HG03520 (cell line): Measurements from ENCODE around the gene NHS.

Source experiments
- ATAC-seq: cut with Tn5 transposase; IDR thresholded peaks from one replicate; pipeline ENCODE4 v1.9.1; 2021; ENCODE audit warnings: mild to moderate bottlenecking, moderate library complexity; ENCODE audit not compliant: unreplicated experiment

The NHS gene

GRCh38 chrX:17581641-17582040 lies 206.6 kb downstream of the NHS start:
- ATAC-seq, result no peak

DNA sequence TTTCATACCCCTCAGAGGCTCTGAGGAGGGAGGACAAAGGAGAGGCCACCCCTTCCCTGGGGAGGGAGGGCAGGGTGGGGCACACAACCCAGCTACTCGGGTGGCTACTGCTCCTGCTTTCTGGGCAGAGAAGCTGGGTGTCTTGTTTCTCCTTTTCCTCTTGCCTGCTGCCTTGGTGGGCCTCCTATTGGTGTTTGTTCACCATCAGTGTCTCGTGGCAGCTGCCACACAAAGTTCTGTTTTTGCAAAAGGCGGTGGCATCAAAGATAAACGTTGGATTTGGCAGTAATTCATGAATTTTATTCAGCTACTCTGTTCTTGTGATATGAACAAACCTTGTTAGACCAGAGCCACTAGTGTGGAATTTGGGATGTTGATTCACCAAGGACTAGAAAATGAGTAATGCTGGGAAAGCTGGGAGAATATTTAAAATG lies 209.3 kb downstream of the NHS start:
- ATAC-seq, result no peak

- no peak for ATAC-seq
Observed at GRCh38 chrX:17585006-17585405, 210.0 kb downstream of the NHS start.

DNA sequence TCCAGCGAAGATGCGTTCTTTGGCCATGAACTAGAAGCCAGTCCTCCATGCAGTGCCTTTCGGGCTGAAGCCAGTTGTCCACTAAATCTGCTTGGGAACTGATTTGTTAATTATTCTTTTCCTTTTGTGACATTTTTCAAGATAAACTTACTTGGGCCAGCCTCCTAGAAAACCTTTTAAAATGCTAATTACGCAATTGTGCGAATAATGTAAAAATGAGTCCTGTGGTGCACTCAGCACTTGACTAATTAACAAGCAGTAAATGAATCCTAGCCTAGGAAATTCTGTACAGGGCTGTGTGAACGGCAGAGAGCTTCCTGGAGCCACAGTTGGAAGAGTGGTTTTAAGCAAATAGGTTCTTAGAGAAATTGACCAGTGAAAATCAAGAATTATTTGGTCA lies 212.4 kb downstream of the NHS start:
- no peak for ATAC-seq

- no peak for ATAC-seq
Observed at GRCh38 chrX:17588303-17588702, 213.3 kb downstream of the NHS start.

- peak; percentile 69 for ATAC-seq
Observed at GRCh38 chrX:17590892-17591740, 216.1 kb downstream of the NHS start.

GRCh38 chrX:17591741-17592110 lies 216.7 kb downstream of the NHS start:
- ATAC-seq, result no peak

DNA sequence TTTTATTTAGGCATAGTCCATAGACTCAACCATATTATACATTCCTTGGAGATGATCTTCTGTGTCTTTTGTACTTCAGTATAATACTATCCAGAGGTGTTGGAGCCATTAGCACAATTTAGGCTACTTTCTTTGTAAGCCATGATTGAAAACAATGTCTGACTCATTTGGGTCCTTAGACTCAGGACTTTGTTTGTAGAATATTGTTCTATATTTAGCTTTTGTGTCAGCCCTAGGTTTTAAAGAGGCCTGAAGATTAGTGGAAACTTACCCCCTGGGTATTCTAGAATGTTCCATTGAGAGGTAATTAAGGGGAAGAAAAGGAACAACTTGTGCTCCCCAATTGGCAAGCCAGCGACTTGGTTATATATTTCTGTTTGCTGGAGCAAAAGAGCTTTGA lies 217.1 kb downstream of the NHS start:
- no peak for ATAC-seq

DNA sequence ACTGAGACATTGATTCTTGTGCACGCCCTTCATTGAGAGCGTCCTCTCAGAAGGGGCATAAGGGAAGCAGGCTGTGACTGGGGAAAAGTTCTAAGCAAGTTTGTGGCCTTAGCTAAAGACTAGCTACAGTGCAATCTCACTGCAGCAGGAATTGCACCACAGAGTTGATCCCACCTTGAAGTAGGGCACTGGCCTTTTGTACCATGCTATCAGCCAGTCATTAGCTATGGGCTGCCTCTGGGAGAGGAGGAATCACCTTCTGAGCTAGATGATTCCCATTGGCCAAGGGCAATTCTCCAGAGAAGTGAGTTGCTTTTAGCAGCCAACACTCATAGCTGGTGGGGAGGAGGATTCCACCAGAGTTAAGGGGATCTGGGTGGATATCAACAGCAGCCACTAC lies 219.7 kb downstream of the NHS start:
- no peak for ATAC-seq

DNA sequence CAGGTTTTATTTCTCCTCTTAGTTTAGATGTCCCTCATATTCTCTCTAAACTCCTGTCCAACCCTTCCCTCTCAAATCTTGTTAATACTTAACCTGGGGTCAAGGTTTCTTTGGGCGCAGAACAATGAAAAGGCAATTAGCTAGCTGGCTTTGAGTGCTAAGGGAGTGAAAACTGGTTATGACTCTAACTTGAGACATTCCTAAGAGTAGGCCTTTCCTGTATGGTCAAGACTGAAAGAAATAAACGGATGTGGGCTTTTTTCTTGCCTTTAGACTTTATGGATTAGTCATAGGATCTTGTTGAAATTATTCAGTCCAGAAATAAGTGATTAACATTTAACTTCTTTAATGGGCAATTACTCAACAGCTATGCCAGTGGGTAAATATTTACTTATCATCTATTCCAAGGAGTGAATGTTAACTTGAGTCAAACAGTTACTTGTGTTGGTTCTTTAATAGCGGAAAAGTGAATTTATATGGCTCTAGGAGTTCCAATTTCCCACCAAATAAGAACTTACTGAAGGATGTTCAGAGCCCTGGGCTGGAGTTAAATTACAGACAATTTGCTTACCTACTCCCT lies 220.5 kb downstream of the NHS start:
- ATAC-seq, result no peak

DNA sequence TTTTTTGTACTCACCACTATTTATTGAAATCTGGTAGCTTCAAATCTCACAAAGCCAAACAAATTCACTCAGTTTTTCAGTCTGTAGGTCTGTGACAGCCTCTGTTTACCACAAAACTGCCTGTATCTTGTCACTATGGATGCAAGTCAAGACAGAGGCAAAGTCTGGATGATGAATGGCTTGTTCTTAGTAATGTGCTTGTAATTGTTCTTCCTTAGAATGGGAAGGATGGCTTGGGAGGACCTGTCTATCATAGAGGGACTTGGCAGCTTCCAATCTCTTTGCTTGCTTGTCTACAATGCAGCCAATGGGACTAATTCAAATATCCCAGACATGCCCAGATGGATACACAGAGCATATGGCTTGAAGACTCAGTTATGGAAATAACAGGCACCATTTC lies 221.1 kb downstream of the NHS start:
- ATAC-seq, result no peak

DNA sequence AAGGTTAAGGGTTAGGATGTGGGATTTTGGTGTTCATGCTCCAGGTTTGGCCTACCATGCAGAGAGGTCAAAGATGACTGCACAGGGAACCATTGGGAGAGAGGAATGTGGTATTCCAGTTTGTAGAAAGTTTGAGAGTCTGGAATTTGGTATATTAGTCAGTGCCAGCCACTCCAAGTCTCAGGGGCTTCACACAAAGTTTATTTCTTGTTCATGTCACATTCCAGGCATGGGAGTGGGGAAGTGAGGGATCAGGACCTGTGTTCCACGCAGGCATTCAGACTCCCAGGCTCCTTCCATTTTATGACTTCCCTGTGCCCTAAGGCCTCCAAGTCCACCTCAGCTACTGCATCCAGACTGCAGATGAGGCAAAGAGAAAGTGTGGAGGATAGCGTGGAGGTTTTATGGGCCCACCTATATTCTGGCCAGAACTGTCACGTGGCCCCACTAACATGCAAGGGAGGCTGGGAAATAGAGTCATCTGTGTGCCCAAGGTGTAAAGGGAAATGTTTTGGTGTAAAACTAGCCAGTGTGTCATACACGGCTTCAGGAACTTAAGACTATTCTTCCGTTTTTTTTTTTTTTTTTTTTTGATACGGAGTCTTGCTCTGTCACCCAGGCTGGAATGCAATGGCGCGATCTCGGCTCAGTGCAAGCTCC lies 221.7 kb downstream of the NHS start:
- ATAC-seq, result no peak

- ATAC-seq, result no peak
Observed at GRCh38 chrX:17597327-17597726, 222.3 kb downstream of the NHS start.

DNA sequence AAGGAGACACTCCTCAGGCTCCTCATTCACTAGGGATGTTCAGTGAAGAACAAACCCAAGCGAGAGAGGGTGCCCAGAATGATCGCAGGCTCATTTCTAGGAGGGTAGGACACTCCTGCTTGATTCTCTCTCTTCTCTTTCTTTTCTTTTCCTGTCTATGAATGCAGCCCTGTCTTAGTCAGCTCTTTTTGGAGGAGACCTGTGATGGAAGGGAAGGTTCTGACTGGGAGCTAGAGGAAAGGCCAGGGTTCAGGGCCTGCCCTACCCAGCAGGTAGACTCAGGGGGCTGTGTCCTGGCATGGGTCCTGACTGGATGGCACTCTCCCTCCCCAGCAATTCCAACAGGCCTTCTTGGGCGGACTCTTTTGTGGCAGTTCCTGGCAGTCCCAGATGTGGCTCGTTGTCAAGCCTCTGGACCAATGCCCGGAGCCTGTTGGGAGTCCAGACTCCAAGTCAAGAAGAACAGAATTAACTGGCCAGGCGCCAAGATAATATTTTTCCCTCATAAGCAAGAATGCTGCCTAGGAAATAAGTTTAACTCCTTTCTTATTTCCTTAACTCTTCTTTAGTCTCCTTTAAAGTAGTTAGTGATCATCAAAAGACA lies 222.9 kb downstream of the NHS start:
- ATAC-seq, result no peak

GRCh38 chrX:17601441-17602200 lies 226.6 kb downstream of the NHS start:
- no peak for ATAC-seq

- ATAC-seq, result no peak
Observed at GRCh38 chrX:17602245-17602644, 227.2 kb downstream of the NHS start.

DNA sequence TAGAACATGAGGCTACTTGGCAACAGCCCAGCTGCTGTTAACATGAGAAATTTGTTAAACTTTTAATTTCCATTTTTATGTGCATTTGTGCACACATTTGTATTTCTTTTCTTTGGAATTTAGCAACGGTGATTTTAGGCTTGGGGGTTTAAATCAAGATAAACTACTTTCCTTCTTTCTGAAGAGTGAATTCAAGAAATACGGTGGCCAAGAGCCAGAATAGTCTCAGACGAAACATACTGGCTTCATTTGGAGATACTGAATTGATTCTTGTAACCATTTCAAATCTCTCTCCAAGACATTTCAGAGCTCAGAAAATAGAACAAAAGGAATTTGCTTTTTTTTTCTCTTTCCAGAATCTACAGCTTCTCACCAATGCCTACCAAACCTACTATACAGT lies 228.2 kb downstream of the NHS start:
- no peak for ATAC-seq

GRCh38 chrX:17605676-17606075 lies 230.7 kb downstream of the NHS start:
- ATAC-seq, result no peak

DNA sequence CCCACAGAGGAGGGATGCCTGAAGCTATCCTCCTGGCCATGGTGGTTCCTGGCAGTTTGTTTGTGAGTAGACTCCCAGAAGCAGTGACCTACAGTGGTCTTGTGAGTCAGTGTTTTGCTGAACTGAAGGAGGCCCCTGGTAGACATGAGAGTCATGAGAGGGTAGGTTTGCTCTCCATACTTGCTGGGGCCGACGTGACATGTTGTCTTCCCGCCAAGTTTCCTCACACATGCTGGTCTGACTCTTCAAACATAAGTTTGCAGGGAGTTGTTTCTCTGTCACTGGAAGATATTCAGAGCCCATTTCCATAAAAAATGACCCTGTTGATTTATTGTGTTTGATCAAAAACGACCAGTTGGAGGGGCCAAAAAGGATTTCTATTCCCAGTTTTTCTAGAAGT lies 231.2 kb downstream of the NHS start:
- ATAC-seq, result no peak

- no peak for ATAC-seq
Observed at GRCh38 chrX:17608888-17609287, 233.9 kb downstream of the NHS start.

DNA sequence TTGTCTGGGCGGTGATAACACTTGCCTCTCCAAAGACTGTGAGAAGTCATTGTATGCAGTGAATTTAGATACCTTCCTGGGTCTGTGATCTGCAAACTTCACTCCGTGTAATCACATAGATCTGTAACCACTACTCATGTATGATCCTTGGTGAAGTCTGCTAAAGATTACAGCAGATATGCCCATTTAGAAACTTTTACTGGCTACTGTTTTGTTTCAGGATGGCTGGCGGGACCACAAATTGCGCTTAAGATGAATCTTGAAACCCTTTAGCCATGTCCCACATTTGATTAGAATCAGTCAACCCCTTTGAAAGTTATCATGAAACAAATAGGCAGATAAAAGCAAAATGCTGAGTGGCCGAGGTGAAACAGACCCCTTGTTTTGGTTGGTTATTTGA lies 235.8 kb downstream of the NHS start:
- ATAC-seq, result no peak
